Ishikawa (cell line): ENCODE results near the gene ENOX1.

Source experiments
- CEBPB ChIP-seq: IDR thresholded peaks from 2 replicates; pipeline ENCODE4 v1.6.1; 2012
- EGR1 ChIP-seq: IDR thresholded peaks from 2 replicates; pipeline ENCODE4 v1.6.1; 2012
- EP300 ChIP-seq: IDR thresholded peaks from 2 replicates; pipeline ENCODE4 v1.6.1; 2012; ENCODE audit warnings: borderline replicate concordance
- FOXM1 ChIP-seq: IDR thresholded peaks from 2 replicates; pipeline ENCODE4 v1.6.1; 2012; ENCODE audit warnings: low read depth, borderline replicate concordance
- NFIC ChIP-seq: IDR thresholded peaks from 2 replicates; pipeline ENCODE4 v1.6.1; 2012
- RAD21 ChIP-seq: IDR thresholded peaks from 2 replicates; pipeline ENCODE4 v1.6.1; 2012; ENCODE audit warnings: low read depth
- TAF1 ChIP-seq: IDR thresholded peaks from 2 replicates; pipeline ENCODE4 v1.6.1; 2012; ENCODE audit warnings: low read depth, mild to moderate bottlenecking
- TEAD4 ChIP-seq: IDR thresholded peaks from 2 replicates; pipeline ENCODE4 v1.6.1; 2012
- USF1 ChIP-seq: IDR thresholded peaks from 2 replicates; pipeline ENCODE4 v1.6.1; 2012
- YY1 ChIP-seq: IDR thresholded peaks from 2 replicates; pipeline ENCODE4 v1.6.1; 2012; ENCODE audit warnings: low read depth
- ZBTB7A ChIP-seq: IDR thresholded peaks from 2 replicates; pipeline ENCODE4 v1.6.1; 2012; ENCODE audit warnings: low read depth
- TF ChIP-seq, protein P1 (sequence below): IDR thresholded peaks from 2 replicates; pipeline ENCODE4 v1.6.1; 2012
- TF ChIP-seq, protein P2 (sequence below): IDR thresholded peaks from 2 replicates; pipeline ENCODE4 v1.6.1; 2012; ENCODE audit warnings: low read depth, mild to moderate bottlenecking

GRCh38 chr13:43348397-43348796 is 438.4 kb downstream of the ENOX1 start:
- TF ChIP-seq, protein P1, sequence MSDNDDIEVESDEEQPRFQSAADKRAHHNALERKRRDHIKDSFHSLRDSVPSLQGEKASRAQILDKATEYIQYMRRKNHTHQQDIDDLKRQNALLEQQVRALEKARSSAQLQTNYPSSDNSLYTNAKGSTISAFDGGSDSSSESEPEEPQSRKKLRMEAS: no peak
- TF ChIP-seq YY1 (no peak), FOXM1 (no peak), NFIC (no peak), ZBTB7A (no peak), EP300 (no peak), TAF1 (no peak), EGR1 (no peak), RAD21 (no peak), CEBPB (no peak), USF1 (no peak), TEAD4 (no peak)
- TF ChIP-seq, protein P2, sequence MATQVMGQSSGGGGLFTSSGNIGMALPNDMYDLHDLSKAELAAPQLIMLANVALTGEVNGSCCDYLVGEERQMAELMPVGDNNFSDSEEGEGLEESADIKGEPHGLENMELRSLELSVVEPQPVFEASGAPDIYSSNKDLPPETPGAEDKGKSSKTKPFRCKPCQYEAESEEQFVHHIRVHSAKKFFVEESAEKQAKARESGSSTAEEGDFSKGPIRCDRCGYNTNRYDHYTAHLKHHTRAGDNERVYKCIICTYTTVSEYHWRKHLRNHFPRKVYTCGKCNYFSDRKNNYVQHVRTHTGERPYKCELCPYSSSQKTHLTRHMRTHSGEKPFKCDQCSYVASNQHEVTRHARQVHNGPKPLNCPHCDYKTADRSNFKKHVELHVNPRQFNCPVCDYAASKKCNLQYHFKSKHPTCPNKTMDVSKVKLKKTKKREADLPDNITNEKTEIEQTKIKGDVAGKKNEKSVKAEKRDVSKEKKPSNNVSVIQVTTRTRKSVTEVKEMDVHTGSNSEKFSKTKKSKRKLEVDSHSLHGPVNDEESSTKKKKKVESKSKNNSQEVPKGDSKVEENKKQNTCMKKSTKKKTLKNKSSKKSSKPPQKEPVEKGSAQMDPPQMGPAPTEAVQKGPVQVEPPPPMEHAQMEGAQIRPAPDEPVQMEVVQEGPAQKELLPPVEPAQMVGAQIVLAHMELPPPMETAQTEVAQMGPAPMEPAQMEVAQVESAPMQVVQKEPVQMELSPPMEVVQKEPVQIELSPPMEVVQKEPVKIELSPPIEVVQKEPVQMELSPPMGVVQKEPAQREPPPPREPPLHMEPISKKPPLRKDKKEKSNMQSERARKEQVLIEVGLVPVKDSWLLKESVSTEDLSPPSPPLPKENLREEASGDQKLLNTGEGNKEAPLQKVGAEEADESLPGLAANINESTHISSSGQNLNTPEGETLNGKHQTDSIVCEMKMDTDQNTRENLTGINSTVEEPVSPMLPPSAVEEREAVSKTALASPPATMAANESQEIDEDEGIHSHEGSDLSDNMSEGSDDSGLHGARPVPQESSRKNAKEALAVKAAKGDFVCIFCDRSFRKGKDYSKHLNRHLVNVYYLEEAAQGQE: no peak
